GM18867 (cell line): ENCODE measurements around the gene TMEM131L.
"Not testable (repeated sequence)": the region's sequence is repeated elsewhere in the genome, so short reads cannot be mapped to it uniquely, and the experiment has no call there.

ENCODE experiments used
- ATAC-seq: cut with Tn5 transposase; IDR thresholded peaks from one replicate; pipeline ENCODE4 v1.9.1; 2021; ENCODE audit warnings: mild to moderate bottlenecking, moderate library complexity; ENCODE audit not compliant: unreplicated experiment

TMEM131L gene

GRCh38 chr4:153497988-153498967 lies 32.1 kb downstream of the TMEM131L start:
- ATAC-seq = peak; percentile 69

- no peak for ATAC-seq
Observed at GRCh38 chr4:153499005-153499404, 32.8 kb downstream of the TMEM131L start.

DNA sequence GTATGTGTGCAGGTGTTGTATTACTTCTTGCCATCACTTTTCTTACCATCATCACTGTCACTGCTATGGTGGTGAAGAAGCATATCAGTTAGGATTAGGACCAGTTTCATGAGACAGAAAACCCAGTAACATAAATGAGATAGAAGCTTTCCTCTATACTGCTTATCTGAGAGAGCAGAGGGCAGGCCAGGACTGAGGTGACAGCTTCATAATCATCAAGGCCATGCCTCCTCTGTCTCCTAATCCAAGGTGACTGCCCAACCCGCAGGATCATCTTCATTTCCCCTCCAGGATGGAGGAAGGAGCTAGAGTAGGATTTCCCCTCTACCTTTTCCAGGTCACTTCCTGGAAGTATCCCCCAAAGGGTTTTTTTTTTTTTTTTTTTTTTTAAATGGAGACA lies 35.4 kb downstream of the TMEM131L start:
- no peak for ATAC-seq

DNA sequence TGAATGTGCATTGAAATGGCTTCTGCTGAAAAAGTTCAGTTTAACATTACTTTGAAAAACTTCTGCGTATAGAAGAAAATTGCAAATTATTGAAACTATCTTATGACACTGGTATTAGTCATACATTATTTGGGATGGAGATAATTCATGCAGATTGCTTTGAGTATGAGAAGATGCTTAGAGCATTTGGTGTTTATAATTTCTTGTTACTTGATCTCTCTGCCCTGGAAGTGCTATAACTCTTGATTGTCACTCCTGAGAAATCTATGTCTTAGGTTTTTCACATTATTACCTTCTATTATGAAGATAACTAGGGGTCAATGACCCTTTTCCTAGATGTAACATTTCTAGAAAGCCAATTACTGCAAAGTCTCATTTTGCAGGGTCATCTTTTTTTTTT lies 36.4 kb downstream of the TMEM131L start:
- ATAC-seq = no peak

- no peak for ATAC-seq
Observed at GRCh38 chr4:153506341-153507309, 40.5 kb downstream of the TMEM131L start.

GRCh38 chr4:153507310-153508073 lies 41.3 kb downstream of the TMEM131L start:
- ATAC-seq = no peak

- not testable (repeated sequence) for ATAC-seq
Observed at GRCh38 chr4:153509212-153509611, 43.1 kb downstream of the TMEM131L start.

DNA sequence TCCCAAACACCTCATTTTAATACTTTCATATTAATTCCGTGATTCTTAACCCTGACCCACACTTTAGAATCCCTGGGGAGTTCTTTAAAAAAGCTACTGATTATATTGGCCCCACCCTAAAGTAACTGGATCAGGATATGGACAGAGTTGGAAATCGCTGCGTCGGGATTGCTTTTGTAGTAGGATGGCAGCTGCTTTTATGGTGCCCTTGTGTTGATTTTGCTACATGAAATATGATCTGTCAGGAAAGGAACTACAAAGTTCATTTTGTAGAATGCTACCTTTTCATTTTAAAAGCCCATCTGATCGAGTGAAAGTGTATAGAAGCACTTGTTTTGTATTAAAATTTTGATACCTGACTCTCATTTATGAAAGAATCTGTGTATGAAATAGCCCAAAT lies 43.6 kb downstream of the TMEM131L start:
- no peak for ATAC-seq

GRCh38 chr4:153510252-153511001 lies 44.3 kb downstream of the TMEM131L start:
- no peak for ATAC-seq

DNA sequence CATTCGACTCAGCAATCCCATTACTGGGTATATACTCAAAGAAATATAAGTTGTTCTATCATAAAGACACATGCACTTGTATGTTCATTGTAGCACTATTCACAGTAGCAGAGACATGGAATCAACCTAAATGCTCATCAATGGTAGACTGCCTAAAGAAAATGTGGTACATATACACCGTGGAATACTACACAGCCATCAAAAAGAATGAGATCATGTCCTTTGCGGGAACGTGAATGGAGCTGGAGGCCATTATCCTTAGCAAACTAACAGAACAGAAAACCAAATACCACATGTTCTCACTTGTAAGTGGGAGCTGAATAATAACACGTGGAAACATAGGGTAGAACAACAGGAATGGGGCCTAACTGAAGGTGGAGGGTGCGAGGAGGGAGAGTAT lies 44.9 kb downstream of the TMEM131L start:
- ATAC-seq = no peak

DNA sequence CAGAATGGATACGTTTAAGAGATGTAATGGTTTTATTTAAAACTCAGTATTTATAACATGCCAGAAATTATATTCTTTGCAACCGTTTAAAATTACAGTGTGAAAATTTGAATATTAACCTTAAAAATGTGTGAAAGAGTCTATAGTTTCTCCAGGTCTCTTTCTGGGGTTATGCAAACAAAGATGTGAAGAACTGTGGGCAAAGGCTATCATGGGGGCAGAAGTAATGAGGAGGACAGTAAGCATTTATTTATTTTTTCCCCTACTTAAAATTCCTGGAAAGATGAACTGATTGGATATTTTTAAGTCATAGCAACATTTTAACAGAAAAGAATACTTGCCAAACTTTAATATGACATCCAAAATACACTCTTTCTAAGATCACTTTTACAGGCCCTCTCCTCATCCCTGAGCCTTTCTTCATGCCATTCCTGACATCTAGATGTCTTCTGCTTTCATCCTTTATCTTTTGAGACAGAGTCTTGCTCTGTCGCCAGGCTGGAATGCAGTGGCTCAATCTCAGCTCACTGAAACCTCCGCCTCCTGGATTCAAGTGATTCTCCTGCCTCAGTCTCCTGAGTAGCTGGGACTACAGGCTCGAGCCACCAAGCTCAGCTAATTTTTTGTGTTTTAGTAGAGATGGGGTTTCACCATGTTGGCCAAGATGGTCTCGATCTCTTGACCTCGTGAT lies 46.1 kb downstream of the TMEM131L start:
- no peak for ATAC-seq

- ATAC-seq = no peak
Observed at GRCh38 chr4:153512952-153513500, 46.9 kb downstream of the TMEM131L start.

GRCh38 chr4:153513596-153513995 lies 47.4 kb downstream of the TMEM131L start:
- no peak for ATAC-seq

GRCh38 chr4:153514001-153514526 lies 47.9 kb downstream of the TMEM131L start:
- no peak for ATAC-seq

DNA sequence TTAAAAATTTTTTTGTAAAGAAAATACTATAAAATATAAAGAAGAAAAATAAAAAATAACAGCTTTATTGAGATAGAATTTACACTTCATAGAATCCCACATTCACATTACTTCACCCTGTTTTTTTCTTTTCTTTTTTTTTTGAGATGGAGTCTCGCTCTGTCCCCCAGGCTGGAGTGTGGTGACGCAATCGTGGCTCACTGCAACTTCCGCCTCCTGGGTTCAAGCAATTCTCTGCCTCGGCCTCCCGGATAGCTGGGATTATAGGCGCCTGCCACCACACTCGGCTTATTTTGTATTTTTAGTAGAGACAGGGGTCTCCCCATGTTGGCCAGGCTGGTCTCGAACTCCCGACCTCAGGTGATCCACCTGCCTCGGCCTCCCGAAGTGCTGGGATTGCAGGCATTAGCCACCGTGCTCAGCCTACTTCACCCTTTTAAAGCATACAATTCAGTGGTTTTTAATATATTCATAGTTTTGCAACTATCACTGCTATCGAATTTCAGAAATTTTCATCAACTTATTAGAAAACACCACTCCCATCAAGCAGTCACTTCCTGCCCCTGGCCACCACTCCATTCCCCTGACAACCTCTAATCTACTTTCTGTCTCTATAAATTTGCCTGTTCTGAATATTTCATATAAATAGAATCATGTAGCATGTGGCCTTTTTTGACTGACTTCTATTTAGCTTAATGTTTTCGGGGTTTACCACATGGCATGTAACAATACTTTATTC lies 48.7 kb downstream of the TMEM131L start:
- ATAC-seq = no peak

DNA sequence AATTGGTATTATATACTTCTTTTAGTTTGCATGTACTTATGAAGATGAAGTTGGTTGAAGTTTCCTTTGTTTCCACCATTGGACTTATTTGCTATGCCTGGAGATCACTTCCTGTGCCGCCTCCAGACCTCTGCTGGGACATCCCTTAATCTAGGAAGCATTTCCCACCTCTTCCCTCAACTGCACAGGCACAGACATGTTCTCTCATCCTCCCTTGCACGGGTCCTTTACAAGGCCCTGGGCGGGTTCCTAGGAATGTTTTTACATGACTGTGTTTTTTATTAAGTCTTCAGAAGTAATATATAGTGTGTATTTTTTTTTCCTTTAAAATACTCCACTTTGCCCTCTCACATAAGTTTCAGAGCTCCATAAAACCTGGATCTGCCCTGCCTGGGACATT lies 51.0 kb downstream of the TMEM131L start:
- ATAC-seq = no peak

DNA sequence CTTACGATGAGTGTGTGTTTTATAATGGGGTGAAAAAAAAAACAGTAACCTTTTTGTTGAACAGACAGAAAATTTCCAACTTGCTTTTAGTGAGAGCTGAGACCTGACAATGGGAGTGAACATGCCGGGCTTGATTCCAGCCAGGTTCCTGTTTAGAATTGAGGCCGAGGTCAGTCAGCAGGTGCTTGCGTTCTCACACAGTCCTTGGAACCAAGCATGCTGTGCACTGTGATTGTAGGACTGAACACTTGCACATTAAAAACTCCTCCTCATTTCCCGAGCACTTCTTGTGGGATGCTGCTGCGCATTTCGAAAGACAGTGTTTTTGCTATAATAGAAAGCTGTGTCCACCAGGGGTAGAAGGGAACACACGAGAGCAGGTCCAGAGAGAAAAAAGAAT lies 51.8 kb downstream of the TMEM131L start:
- no peak for ATAC-seq
